DMS114 treated with DMSO at 0.1 percent for 48 hours (cell line): ENCODE data around the gene ILDR1.

ENCODE experiments used
- DNase-seq: peaks from one replicate; lab custom pipeline; 2025; ENCODE audit not compliant: unreplicated experiment; lab: John Stamatoyannopoulos, UW

ILDR1 gene

GRCh38 chr3:122019493-122019892 lies 2.6 kb downstream of the ILDR1 start:
- DNase-seq: no peak

DNA sequence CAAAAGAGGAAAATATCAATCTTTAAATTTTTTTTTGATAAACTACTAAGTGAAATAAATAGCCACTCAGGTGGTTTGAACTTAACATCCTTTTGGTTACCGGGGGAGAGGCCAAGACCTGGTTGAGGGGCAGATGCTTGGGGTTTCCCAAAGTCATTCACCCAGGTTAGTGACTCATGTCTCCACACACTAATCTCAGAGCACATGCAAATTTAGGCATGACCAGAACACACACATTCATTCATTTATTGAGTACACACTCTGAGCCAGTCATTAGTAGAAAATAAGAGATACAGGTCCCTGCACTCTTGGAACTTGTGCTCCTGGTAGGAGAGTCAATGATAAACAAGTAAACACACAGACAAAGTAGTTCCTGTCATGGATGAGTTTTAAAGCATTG lies 7.3 kb downstream of the ILDR1 start:
- DNase-seq: no peak

GRCh38 chr3:122013448-122013925 lies 8.6 kb downstream of the ILDR1 start:
- no peak for DNase-seq

DNA sequence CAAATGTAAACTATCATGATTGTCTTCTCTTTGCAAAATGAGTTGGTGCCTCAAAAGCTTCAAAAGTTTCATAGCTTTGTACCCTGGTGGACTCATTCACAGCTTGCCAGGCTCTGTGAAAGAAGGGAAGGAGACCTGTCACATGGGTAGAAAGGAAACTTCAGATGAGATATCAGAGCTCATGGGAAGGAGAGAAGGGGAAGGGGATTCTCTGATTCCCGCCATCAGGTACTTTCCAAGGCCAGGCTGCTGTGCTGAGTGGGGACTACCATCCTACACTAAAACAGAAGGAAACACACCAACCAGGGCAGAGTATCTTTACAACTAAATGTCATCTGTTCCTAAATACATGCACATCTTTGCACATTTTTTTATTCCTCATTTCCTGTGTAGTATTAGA lies 9.2 kb downstream of the ILDR1 start:
- DNase-seq: no peak

- no peak for DNase-seq
Measured at GRCh38 chr3:122011396-122011795, 10.7 kb downstream of the ILDR1 start.

DNA sequence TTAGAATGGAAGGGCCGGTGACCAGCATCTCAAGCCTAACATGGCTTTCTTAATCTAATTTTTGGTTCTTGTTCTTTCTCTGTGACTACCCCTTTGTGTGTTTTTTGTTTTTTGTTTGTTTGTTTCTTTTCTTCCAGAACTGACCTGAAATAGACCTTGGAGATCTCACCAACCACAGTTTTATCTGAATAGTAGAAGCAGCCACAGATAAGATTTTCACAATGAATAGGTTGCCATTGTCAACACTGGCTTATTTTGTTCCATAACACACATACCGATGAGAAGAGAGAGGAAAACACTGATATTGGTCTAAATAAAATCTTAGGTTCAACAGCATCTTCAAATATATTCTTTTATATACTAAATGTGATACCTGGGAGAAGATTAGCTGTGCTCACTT lies 11.5 kb downstream of the ILDR1 start:
- no peak for DNase-seq

GRCh38 chr3:122008166-122008565 lies 13.9 kb downstream of the ILDR1 start:
- no peak for DNase-seq

GRCh38 chr3:122006267-122006666 lies 15.8 kb downstream of the ILDR1 start:
- no peak for DNase-seq

GRCh38 chr3:122004991-122005565 lies 17.0 kb downstream of the ILDR1 start:
- DNase-seq: no peak

- DNase-seq: no peak
Measured at GRCh38 chr3:122004107-122004506, 17.9 kb downstream of the ILDR1 start.

- no peak for DNase-seq
Measured at GRCh38 chr3:122003606-122004005, 18.4 kb downstream of the ILDR1 start.

GRCh38 chr3:122003112-122003511 lies 18.9 kb downstream of the ILDR1 start:
- DNase-seq: no peak

DNA sequence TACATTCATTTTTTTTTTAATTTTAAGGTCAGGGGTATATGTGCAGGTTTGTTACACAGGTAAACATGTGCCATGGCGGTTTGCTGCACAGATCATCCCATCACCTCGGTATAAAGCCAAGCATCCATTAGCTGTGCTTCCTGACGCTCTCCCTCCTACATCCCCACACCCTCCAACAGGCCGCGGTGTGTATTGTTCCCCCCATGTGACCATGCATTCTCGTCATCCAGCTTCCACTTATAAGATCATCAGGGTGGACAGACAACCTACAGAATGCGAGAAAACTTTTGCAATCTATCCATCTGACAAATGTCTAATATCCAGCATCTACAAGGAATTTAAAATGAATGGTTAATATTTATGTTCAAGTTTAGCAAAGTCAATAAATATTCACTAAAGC lies 19.4 kb downstream of the ILDR1 start:
- DNase-seq: no peak

GRCh38 chr3:122001892-122002291 lies 20.2 kb downstream of the ILDR1 start:
- DNase-seq: no peak

- no peak for DNase-seq
Measured at GRCh38 chr3:122000936-122001605, 21.0 kb downstream of the ILDR1 start.

GRCh38 chr3:121999931-122000330 lies 22.1 kb downstream of the ILDR1 start:
- no peak for DNase-seq

DNA sequence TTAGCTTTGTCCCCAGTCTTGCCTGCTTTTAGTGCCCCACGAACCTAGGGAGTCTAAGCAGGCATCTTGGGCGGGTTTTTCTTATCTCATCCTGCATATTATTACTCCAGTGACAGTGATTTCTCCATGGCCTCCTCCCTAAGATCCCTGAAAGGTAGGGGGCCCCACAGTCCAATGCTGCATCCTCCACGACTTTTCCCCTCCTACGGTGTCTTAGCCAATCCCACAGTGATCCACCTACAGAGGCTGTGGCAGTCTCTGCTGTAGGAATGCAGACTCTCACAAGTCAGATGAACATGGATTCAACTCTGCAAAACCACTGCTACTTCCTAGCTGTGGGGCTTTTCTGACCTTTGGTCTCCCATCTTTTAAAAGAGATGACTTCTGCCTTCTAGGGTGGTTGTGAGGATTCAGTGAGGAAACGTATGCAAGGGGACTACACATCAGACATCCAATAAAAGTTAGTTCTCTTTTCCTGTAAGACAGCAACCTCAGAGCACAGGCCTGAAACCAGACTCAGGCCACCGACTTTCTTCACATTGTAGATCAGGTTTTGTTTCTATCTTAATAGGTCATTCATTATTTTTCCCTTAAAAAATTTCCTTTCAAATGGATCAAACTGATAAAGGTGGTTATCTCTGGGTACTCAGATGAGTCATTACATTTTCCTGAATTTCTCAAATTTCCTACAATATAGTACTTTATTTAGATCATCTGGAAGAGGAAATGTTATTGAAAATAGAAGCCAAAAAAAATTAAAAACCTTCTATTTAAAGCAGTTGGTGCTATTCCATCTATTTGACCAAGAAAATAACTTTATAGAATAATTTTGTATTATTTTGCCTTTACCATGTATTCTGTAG lies 23.2 kb downstream of the ILDR1 start:
- no peak for DNase-seq

- DNase-seq: no peak
Measured at GRCh38 chr3:121998030-121998580, 23.9 kb downstream of the ILDR1 start.

- no peak for DNase-seq
Measured at GRCh38 chr3:121997372-121997771, 24.7 kb downstream of the ILDR1 start.

GRCh38 chr3:121996441-121996840 lies 25.6 kb downstream of the ILDR1 start:
- DNase-seq: no peak
